ENCODE results near the gene GSAP. TPM values are rescaled to one million over a fixed set of nuclear protein-coding genes. Genes with fewer than 3 reads are reported as not detected.

Gene GSAP
- total and polyA plus RNA-seq, 2 of the 4 experiments (the other 2 are of a cell fraction): 1.6 to 1.8 TPM

- WGBS, 2 experiments (ENCODE audit: extremely low coverage in 2 of 2, insufficient read length in 1 of 2): no CpG with 5 or more reads among the region's 2 CpGs
Measured at GRCh38 chr7:77354484-77354883, 61.7 kb downstream of the GSAP start.

More at GRCh38 chr7:77354484-77354883, 61.7 kb downstream of the GSAP start:
- Histone ChIP-seq H3K9me1 (ENCODE audit: insufficient read depth, low read length) (0 out of 2 replicates have a peak, but pooled peaks cover 3% of the 10 kb centered on the region), H3K23ac (ENCODE audit: low read depth, low read length) (no peak overlapping the region), H3K9me3 (ENCODE audit: control insufficient read depth, insufficient read depth, low read length) (no peaks in the 10 kb centered on the region), H2BK5ac (ENCODE audit: low read depth, low read length, poor library complexity, severe bottlenecking) (no peak overlapping the region), H3K79me1 (ENCODE audit: low read depth in 1 of 2, low read length in 2 of 2) (no peaks in the 10 kb centered on the region), H2AFZ (replicated peaks; ENCODE audit: low read length, poor library complexity) (no peak overlapping the region), H3K27ac (ENCODE audit: insufficient read depth, low read length) (no peak overlapping the region), H3K4me3 (ENCODE audit: insufficient read depth, low read depth, low read length) (no peak overlapping the region), H2BK15ac (ENCODE audit: low read depth, low read length) (no peak overlapping the region), H2BK120ac (ENCODE audit: low read depth, low read length) (no peak overlapping the region), H3K4me2 (ENCODE audit: low read depth, low read length) (no peak overlapping the region), H3K27me3 (ENCODE audit: control insufficient read depth, insufficient read depth, low read length) (no peaks in the 10 kb centered on the region), H3K14ac (replicated peaks; ENCODE audit: low read depth, low read length) (no peak overlapping the region), H3K56ac (ENCODE audit: extremely low read depth, insufficient read depth, low read length) (no peak overlapping the region), H3K4me1 (ENCODE audit: control insufficient read depth, insufficient read depth, low read length) (peaks cover 2% of the 10 kb centered on the region), H4K8ac (ENCODE audit: low read depth in 2 of 2, low read length in 2 of 2) (no peak overlapping the region), H3K18ac (ENCODE audit: low read depth, low read length) (no peak overlapping the region), H4K91ac (ENCODE audit: insufficient read depth, low read depth, low read length) (no peak overlapping the region), H4K5ac (ENCODE audit: low read depth, low read length) (no peak overlapping the region), H3K9ac (ENCODE audit: low read depth, low read length) (no peak overlapping the region), H2BK20ac (ENCODE audit: low read depth, low read length) (no peak overlapping the region), H3K36me3 (ENCODE audit: control insufficient read depth, insufficient read depth, low read length) (no peaks in the 10 kb centered on the region), H2AK5ac (ENCODE audit: low read depth, low read length) (no peak overlapping the region), H3K4ac (ENCODE audit: low read depth, low read length) (no peak overlapping the region), H2AK9ac (replicated peaks; ENCODE audit: low read depth, low read length, poor library complexity) (no peak overlapping the region), H4K20me1 (ENCODE audit: insufficient read depth, low read length) (no peaks in the 10 kb centered on the region)
- POLR2A ChIA-PET (ENCODE audit: unreplicated experiment): no interaction called here
- intact Hi-C loops (cut with micrococcal nuclease): loop anchor here (5.0 kb wide), 1 partner anchor 228 kb away; no protein-coding TSS in a partner anchor
- no TSS peak for BruUV-seq (replicated peaks)
- ATAC-seq (ENCODE audit: low read depth) (no peak), DNase-seq (no peak)
- no peak for TF ChIP-seq MAZ (IDR thresholded peaks at IDR 0.05; ENCODE audit: borderline replicate concordance, low read depth, low read length)
- TF ChIP-seq, protein P1, sequence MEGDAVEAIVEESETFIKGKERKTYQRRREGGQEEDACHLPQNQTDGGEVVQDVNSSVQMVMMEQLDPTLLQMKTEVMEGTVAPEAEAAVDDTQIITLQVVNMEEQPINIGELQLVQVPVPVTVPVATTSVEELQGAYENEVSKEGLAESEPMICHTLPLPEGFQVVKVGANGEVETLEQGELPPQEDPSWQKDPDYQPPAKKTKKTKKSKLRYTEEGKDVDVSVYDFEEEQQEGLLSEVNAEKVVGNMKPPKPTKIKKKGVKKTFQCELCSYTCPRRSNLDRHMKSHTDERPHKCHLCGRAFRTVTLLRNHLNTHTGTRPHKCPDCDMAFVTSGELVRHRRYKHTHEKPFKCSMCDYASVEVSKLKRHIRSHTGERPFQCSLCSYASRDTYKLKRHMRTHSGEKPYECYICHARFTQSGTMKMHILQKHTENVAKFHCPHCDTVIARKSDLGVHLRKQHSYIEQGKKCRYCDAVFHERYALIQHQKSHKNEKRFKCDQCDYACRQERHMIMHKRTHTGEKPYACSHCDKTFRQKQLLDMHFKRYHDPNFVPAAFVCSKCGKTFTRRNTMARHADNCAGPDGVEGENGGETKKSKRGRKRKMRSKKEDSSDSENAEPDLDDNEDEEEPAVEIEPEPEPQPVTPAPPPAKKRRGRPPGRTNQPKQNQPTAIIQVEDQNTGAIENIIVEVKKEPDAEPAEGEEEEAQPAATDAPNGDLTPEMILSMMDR (conservative IDR thresholded peaks at IDR 0.05; ENCODE audit: low read depth, low read length): no peak
- no peak for TF ChIP-seq RFX5 (IDR thresholded peaks at IDR 0.05; ENCODE audit: low read depth, low read length)
- TF ChIP-seq MXI1 (IDR thresholded peaks at IDR 0.05; ENCODE audit: borderline replicate concordance, low read depth, low read length): no peak
- in situ Hi-C loops (cut with MboI; ENCODE audit: low sequenced_read_pairs): no loop called here
- CTCF ChIA-PET: no interaction called here
- dilution Hi-C loops (cut with HindIII; ENCODE audit: low sequenced_read_pairs, unreplicated experiment): no loop called here

Data from IMR-90 (cell line).